Esophagus muscularis mucosa (tissue), 4 donors: ENCODE results near the gene TNFRSF25. TPM values are rescaled to one million over a fixed set of nuclear protein-coding genes. Genes with fewer than 3 reads are reported as not detected.
A peak's percentile ranks its signal among the peaks of the same experiment; 100 is the strongest.

Experiments
- DNase-seq: peaks from one replicate; pipeline ENCODE4 v3.0.0-alpha.2; 2017; ENCODE audit errors: extremely low spot score
- H3K27ac ChIP-seq, 4 donors: fragments of 200-600 bp; sonication (generic); replicated peaks in 1 of 4; 1 replicate in 3 of 4; 2 replicates in 1 of 4; pipeline ENCODE4 v1.5.1; 2016 to 2019; ENCODE audit warnings: mild to moderate bottlenecking in 1 of 4
- H3K27me3 ChIP-seq, 4 donors: fragments of 200-600 bp; sonication (generic); one replicate each; pipeline versions ENCODE4 v1.5.1 to v1.6.0; 2016 to 2019
- H3K36me3 ChIP-seq, 4 donors: fragments of 200-600 bp; sonication (generic); one replicate each; pipeline ENCODE4 v1.5.1; 2016 to 2019
- H3K4me1 ChIP-seq, 4 donors: fragments of 200-600 bp; sonication (generic); one replicate each; pipeline ENCODE4 v1.5.1; 2016 to 2019
- H3K4me3 ChIP-seq, 4 donors: fragments of 200-600 bp; sonication (generic); 1 replicate in 2 of 4; 2 replicates in 2 of 4; pipeline ENCODE4 v1.5.1; 2016 to 2019; ENCODE audit warnings: mild to moderate bottlenecking in 4 of 4, moderate library complexity in 1 of 4
- H3K9me3 ChIP-seq, 4 donors: fragments of 200-600 bp; sonication (generic); 1 replicate in 3 of 4; 2 replicates in 1 of 4; pipeline ENCODE4 v1.5.1; 2016 to 2019
- EP300 ChIP-seq: sonication (generic); formaldehyde crosslinking; IDR thresholded peaks from one replicate; pipeline ENCODE4 v1.6.1; 2017; ENCODE audit warnings: antibody characterized with exemption
- POLR2A ChIP-seq: fragments of 450-650 bp; IDR thresholded peaks from one replicate; pipeline ENCODE4 v1.6.1; 2017; ENCODE audit warnings: antibody characterized with exemption, moderate library complexity, mild to moderate bottlenecking, low read depth
- POLR2AphosphoS5 ChIP-seq, 2 donors: sonication (generic); formaldehyde crosslinking; IDR thresholded peaks; one replicate each; pipeline ENCODE4 v1.6.1; 2017; ENCODE audit warnings: antibody characterized with exemption in 2 of 2
- WGBS: methylation state at CpG from one replicate; pipeline ENCODE4 v1.1.5; 2018; 5-methylcytosine and 5-hydroxymethylcytosine counted together
- intact Hi-C: fragments of 100-400 bp; cut with DNase I; formaldehyde crosslinking; loops from one replicate; pipeline ENCODE4 v1.15.1; 2023
- total RNA-seq, 4 donors: library from RNA; depleted of rRNA; stranded (reverse); fragments of >200 nt; gene quantifications; one replicate each; pipeline versions ENCODE4 v1.1.0 to v1.2.1, GENCODE V29; 2016
- TF ChIP-seq, protein P1 (sequence below), 3 experiments: fragments of 200-600 bp in 2 of 3; fragments of 450-650 bp in 1 of 3; sonication (generic) in 2 of 3; IDR thresholded peaks; one replicate each; pipeline ENCODE4 v1.5.1; 2017 to 2019; ENCODE audit warnings: antibody characterized with exemption in 3 of 3, mild to moderate bottlenecking in 2 of 3, moderate library complexity in 1 of 3

Gene TNFRSF25
- total RNA-seq, 4 donors from 2014 or later: 2.5 to 9.1 (median 9.1) TPM

DNA sequence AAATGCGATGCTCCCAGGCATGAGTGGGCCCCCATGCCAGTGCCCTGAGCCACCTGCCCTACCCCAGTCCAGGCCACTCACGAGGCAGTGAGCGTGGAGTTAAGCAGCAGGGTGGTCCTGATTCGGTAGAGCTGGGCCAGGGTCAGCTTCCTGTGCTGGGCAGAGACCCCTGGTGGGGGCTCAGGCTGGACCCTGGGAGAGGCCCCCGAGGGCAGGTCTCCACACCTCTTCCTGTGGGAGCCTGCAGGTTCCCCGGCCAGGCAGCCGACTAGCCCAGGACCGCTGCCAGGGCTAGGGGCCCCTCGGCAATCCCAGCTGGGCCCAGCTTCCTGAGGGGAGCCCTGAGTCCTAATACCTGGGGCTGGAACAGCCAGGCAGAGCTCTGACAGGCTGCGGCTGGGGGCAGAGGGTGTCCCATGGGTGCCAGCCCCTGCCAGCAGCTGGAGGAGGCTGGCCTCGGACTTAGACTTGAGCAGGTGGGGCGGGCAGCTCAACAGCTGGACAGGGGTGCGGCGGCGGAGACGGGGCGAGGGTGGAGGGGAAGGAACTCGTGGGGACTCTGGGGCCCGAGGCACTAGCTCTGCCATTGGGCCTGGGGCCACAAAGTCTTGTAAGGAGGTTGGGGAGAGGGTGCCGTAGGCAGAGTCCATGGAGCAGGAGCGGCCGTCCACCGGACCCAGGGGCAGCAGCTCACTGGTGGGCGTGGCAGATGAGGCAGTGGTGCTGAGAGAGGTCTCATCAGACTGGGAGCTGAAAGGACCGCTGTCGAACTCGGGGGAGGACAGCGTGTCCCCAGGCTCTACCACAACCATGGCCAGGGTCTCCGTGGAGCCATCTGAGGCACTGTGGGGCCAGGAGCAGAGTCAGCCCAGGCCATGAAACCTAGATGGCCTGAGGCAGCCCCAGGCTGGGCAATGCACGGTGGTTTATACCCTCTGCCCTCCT is 2.0 kb upstream of the TNFRSF25 start:
- TF ChIP-seq, protein P1, sequence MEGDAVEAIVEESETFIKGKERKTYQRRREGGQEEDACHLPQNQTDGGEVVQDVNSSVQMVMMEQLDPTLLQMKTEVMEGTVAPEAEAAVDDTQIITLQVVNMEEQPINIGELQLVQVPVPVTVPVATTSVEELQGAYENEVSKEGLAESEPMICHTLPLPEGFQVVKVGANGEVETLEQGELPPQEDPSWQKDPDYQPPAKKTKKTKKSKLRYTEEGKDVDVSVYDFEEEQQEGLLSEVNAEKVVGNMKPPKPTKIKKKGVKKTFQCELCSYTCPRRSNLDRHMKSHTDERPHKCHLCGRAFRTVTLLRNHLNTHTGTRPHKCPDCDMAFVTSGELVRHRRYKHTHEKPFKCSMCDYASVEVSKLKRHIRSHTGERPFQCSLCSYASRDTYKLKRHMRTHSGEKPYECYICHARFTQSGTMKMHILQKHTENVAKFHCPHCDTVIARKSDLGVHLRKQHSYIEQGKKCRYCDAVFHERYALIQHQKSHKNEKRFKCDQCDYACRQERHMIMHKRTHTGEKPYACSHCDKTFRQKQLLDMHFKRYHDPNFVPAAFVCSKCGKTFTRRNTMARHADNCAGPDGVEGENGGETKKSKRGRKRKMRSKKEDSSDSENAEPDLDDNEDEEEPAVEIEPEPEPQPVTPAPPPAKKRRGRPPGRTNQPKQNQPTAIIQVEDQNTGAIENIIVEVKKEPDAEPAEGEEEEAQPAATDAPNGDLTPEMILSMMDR (IDR thresholded peaks at IDR 0.05): no peak
- TF ChIP-seq EP300 (no peak), POLR2A (no peak), POLR2AphosphoS5 (IDR thresholded peaks at IDR 0.05) (no peak)
- Histone ChIP-seq H3K4me1 (peaks cover 0 to 10% (median 5%) of the 10 kb centered on the region in 4 donors), H3K27ac (no peak overlapping the region), H3K36me3 (peaks cover 11 to 75% (median 60%) of the 10 kb centered on the region in 4 donors), H3K27me3 (peaks cover 0 to 45% (median 5%) of the 10 kb centered on the region in 4 donors), H3K4me3 (no peak overlapping the region), H3K9me3 (no peaks in the 10 kb centered on the region)
- 88% methylated on average over 24 of the region's 30 CpGs for WGBS
- DNase-seq: no peak
- intact Hi-C loops: no loop called here

DNA sequence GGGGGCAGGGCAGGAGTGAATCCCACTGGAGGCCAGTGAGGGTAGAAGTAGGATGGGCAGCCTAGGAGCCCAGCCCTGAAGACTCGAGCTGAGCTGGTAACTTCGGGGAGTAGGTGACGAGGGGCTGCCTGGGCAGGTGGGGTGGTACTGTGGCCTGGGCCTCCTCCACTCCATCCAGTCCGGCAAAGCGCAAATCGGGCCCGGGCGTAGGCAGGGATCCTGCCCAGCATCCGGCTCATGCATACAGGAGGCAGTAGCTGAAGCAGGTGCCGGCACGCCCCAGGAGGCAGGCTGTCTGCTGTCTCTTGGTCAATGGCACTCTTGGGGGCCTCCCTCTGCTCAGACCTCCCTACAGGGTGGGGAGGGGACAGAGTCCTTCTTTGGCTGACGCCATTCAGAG is 1.3 kb upstream of the TNFRSF25 start:
- H3K27me3 ChIP-seq: peaks cover 0 to 53% (median 5%) of the 10 kb centered on the region in 4 donors
- TF ChIP-seq, protein P1 (IDR thresholded peaks at IDR 0.05): no peak
- TF ChIP-seq POLR2A (no peak), EP300 (no peak), POLR2AphosphoS5 (IDR thresholded peaks at IDR 0.05) (no peak)
- no peak overlapping the region for H3K4me3 ChIP-seq
- H3K36me3 ChIP-seq: peaks cover 8 to 75% (median 59%) of the 10 kb centered on the region in 4 donors
- intact Hi-C loops: no loop called here
- DNase-seq: no peak
- 95% methylated on average over 12 of the region's 12 CpGs for WGBS
- peaks cover 0 to 10% (median 5%) of the 10 kb centered on the region in 4 donors for H3K4me1 ChIP-seq
- H3K27ac ChIP-seq: no peak overlapping the region
- no peaks in the 10 kb centered on the region for H3K9me3 ChIP-seq

DNA sequence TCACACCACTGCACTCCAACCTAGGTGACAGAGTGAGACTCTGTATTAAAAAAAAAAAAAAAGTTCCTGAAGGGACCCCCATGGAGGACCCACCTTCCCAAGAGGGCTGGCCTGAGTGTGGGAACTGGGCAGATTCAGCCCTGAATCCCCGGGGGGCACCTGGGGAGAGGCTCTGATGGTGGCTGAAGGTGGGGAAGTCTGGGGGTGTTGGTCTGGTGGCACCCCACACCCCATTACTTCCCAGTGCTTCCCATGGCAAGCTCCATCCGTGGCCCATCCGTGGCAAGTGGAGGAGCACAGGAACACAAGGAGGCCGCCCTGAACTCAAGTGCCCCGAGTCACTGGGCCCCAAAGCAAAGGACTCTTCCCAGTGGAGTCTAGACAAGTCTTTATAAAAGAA is 778 bp upstream of the TNFRSF25 start:
- intact Hi-C loops: no loop called here
- no peaks in the 10 kb centered on the region for H3K9me3 ChIP-seq
- H3K36me3 ChIP-seq: peaks cover 4 to 75% (median 56%) of the 10 kb centered on the region in 4 donors
- H3K4me1 ChIP-seq: peaks cover 0 to 10% (median 5%) of the 10 kb centered on the region in 4 donors
- H3K27ac ChIP-seq: no peak overlapping the region
- 97% methylated on average over 4 of the region's 5 CpGs for WGBS
- H3K27me3 ChIP-seq: peaks cover 0 to 58% (median 8%) of the 10 kb centered on the region in 4 donors
- no peak overlapping the region for H3K4me3 ChIP-seq
- no peak for DNase-seq
- no peak for TF ChIP-seq EP300
- no peak for TF ChIP-seq POLR2AphosphoS5 (IDR thresholded peaks at IDR 0.05)
- TF ChIP-seq, protein P1 (IDR thresholded peaks at IDR 0.05): no peak
- TF ChIP-seq POLR2A: no peak

DNA sequence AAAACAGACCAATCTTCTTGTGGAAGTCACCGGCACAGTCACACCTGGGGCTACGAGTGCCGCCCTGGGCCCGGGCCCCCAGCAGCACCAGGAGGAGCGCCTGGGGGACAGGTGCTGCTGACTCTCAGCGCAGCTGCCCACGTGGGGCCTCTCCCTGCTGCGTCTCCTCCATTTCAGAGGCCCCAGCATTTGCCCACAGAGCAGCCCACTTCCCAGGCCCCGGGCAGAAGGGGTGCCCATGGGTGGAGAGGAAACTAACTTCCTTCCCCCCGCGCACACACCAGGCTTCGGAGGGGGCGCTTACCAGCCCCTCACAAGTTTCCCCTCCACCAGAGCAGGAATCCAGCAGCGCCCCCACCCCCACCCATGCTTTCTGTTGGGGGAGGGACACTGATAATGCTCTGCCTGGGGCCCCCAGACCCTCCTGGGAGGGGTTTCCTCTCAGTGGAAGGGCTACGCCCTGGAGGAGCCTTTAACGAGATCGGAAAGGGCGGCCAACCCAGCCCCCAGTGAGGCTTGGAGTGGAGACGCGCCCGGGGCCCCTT is 440 bp downstream of the TNFRSF25 start:
- no peak overlapping the region for H3K27ac ChIP-seq
- TF ChIP-seq POLR2AphosphoS5 (IDR thresholded peaks at IDR 0.05) (no peak), POLR2A (no peak), EP300 (no peak)
- TF ChIP-seq, protein P1 (IDR thresholded peaks at IDR 0.05): no peak
- 55% methylated on average over 5 of the region's 21 CpGs for WGBS
- no peaks in the 10 kb centered on the region for H3K9me3 ChIP-seq
- H3K27me3 ChIP-seq: peaks cover 0 to 70% (median 10%) of the 10 kb centered on the region in 4 donors
- no peak for DNase-seq
- peaks cover 4 to 73% (median 45%) of the 10 kb centered on the region in 4 donors for H3K36me3 ChIP-seq
- peak overlapping the region in 2 of 4 donors; percentile 7 to 27 for H3K4me3 ChIP-seq
- H3K4me1 ChIP-seq: peaks cover 4 to 11% (median 8%) of the 10 kb centered on the region in 4 donors
- intact Hi-C loops: no loop called here
